Lower leg skin (tissue), 4 donors: ENCODE data around the gene ARHGAP24. TPM values are rescaled to one million over a fixed set of nuclear protein-coding genes. Genes with fewer than 3 reads are reported as not detected.
"Not testable (repeated sequence)": the region's sequence is repeated elsewhere in the genome, so short reads cannot be mapped to it uniquely, and the experiment has no call there.

ENCODE experiments used
- DNase-seq, 2 donors: peaks; one replicate each; pipeline ENCODE4 v3.0.0-alpha.2; 2019; ENCODE audit warnings: low spot score in 2 of 2
- H3K4me3 ChIP-seq: fragments of 200-600 bp; sonication (generic); 2 replicates; pipeline ENCODE4 v1.5.1; 2017; ENCODE audit warnings: mild to moderate bottlenecking, low read depth; ENCODE audit not compliant: poor library complexity, severe bottlenecking
- POLR2A ChIP-seq, 2 donors: fragments of 450-650 bp; IDR thresholded peaks; one replicate each; pipeline ENCODE4 v1.6.1; 2016 to 2017; ENCODE audit warnings: antibody characterized with exemption in 2 of 2, mild to moderate bottlenecking in 1 of 2, moderate library complexity in 1 of 2
- WGBS, 2 donors: methylation state at CpG; one replicate each; pipeline ENCODE4 v1.1.5; 2018; 5-methylcytosine and 5-hydroxymethylcytosine counted together
- intact Hi-C: fragments of 100-400 bp; cut with DNase I; formaldehyde crosslinking; loops from one replicate; pipeline ENCODE4 v1.15.0; 2023; ENCODE audit warnings: low total_unique reads
- total RNA-seq, 4 donors: library from RNA; depleted of rRNA; stranded (reverse); fragments of >200 nt; gene quantifications; one replicate each; pipeline ENCODE4 v1.1.0, GENCODE V29; 2016
- TF ChIP-seq, protein P1 (sequence below), 3 donors: fragments of 450-650 bp; IDR thresholded peaks; one replicate each; pipeline ENCODE4 v1.5.1; 2016; ENCODE audit warnings: antibody characterized with exemption in 3 of 3, mild to moderate bottlenecking in 3 of 3, moderate library complexity in 2 of 3

ARHGAP24 gene
- total RNA-seq, 4 donors from 2014 or later, result 13.1 to 58.4 (median 24.0) TPM

DNA sequence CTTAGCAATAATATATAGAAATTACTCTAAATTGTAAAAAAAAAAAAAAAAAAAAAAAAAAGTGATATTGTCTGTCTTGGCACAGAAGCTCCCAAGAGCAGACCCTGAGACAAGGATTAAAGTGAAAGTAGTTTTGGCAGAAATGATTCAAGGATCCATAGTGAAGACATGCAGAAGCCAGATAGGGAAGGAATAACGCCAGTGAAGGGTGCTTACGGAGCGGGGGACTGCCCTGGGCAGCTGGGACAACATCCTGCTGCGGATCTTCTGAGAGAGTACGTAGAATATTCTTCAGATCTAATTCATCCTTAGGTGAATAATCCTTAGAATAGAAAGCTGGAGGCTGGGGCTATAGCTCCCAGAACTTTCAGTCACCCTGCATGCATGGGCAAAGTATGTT lies 39.8 kb downstream of the ARHGAP24 start:
- 45 to 57% methylated on average over 5 of the region's 5 CpGs for WGBS, 2 donors
- intact Hi-C loops, result no loop called here
- no peak for DNase-seq
- no peak overlapping the region for H3K4me3 ChIP-seq
- no peak for TF ChIP-seq POLR2A (IDR thresholded peaks at IDR 0.05)
- TF ChIP-seq, protein P1, sequence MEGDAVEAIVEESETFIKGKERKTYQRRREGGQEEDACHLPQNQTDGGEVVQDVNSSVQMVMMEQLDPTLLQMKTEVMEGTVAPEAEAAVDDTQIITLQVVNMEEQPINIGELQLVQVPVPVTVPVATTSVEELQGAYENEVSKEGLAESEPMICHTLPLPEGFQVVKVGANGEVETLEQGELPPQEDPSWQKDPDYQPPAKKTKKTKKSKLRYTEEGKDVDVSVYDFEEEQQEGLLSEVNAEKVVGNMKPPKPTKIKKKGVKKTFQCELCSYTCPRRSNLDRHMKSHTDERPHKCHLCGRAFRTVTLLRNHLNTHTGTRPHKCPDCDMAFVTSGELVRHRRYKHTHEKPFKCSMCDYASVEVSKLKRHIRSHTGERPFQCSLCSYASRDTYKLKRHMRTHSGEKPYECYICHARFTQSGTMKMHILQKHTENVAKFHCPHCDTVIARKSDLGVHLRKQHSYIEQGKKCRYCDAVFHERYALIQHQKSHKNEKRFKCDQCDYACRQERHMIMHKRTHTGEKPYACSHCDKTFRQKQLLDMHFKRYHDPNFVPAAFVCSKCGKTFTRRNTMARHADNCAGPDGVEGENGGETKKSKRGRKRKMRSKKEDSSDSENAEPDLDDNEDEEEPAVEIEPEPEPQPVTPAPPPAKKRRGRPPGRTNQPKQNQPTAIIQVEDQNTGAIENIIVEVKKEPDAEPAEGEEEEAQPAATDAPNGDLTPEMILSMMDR (IDR thresholded peaks at IDR 0.05), result no peak

DNA sequence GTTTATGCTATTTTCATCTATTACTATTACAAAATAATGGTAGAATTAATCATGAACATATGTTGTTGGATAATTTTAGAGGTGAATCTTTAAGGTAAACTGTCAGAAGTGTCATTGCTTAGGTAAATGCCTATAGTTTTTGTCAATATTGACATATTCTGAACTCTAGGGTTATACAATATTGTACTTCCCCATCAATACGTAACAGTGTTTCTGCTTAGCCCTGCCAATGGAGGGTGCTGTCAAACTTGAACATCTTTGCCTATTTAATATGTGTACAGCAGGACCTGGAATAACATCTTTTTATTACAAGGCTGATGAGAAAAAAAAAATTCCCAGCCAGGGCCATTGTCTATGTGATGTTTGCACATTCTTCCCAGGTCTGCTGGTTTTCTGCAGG lies 40.8 kb downstream of the ARHGAP24 start:
- no peak overlapping the region for H3K4me3 ChIP-seq
- WGBS, 2 donors, result 34% methylated on average over 1 of the region's 1 CpG
- TF ChIP-seq, protein P1 (IDR thresholded peaks at IDR 0.05), result no peak
- TF ChIP-seq POLR2A (IDR thresholded peaks at IDR 0.05), result no peak
- no peak for DNase-seq
- intact Hi-C loops, result no loop called here

DNA sequence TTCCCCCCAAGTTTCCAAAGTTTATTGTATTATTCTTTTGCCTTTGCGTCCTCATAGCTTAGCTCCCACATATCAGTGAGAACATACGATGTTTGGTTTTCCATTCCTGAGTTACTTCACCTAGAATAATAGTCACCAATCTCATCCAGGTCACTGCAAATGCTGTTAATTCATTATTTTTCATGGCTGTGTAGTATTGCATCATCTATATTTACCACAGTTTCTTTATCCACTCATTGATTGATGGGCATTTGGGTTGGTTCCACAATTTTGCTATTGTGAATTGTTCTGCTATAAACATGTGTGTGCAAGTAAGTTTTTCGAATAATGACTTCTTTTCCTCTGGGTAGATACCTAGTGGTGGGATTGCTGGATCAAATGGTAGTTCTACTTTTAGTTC lies 43.6 kb downstream of the ARHGAP24 start:
- intact Hi-C loops, H3K4me3 ChIP-seq, DNase-seq: not testable (repeated sequence)
- WGBS, 2 donors, result 89 to 91% methylated on average over 3 of the region's 3 CpGs

DNA sequence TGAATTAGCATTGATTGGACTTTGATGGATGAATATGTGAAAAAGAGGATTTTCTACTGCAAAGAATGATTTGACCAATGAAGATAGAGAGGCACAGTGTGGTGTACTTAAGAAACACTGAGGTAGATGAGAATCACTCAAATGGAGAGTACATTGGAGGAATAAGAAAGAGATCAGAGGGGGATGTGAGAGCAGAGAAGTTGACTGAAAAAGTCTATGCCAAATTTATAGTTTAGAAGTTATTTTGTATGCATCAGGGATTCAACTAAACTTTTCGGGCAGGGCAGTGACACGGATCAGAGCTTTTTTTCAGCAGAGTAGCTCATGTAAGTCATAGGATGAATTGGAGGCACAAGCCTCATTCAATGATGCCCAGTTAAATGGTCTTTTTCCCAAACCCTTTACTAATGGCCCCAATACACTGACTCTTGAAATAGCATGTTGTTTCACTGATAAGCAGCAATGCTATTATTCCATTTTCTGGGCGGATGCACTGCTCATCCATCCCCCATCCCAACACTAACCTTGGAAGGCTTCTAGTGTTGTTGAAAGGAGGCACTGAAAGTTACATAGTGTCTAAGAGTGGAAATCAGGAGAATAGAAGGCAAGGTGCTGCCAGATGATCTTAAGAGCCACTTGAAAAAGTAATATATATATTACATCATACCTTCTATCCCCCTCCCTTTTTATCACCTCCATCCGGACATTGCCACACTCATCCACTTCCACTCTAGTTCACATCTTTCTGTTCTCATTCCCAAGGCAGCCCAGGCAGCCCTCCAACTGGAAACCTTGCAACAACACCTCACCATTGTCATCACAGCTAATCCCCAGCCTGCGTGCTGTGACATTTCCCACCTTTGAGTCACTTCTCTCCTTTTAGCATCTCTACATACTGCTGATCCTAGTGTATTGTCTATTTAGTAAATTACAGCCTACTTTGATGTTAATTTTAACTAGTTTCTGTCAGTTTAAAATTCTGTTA lies 46.1 kb downstream of the ARHGAP24 start:
- WGBS, 2 donors, result 93% methylated on average over 5 of the region's 5 CpGs
- DNase-seq, result no peak
- intact Hi-C loops, result no loop called here
- no peak overlapping the region for H3K4me3 ChIP-seq
- no peak for TF ChIP-seq POLR2A (IDR thresholded peaks at IDR 0.05)
- TF ChIP-seq, protein P1 (IDR thresholded peaks at IDR 0.05), result no peak

DNA sequence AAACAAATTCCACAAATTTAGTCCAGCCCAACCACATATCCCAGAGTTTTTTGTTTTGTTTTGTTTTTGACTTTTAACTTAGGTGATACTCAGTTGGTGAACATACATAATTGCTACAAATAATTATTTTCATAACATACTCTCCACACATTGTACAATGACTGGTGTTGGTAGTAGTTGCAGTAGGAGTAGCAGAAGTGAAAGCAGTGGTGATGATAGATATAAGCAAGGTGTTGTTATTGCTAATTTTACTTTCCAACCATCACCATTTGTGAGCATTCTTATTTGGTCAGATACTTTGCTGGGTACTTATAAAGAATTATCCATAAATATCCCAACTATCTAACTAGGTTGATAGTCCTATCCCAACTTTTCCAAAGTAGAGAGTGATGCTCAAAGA lies 47.3 kb downstream of the ARHGAP24 start:
- no peak for TF ChIP-seq POLR2A (IDR thresholded peaks at IDR 0.05)
- TF ChIP-seq, protein P1 (IDR thresholded peaks at IDR 0.05), result no peak
- intact Hi-C loops, result no loop called here
- no peak for DNase-seq
- no peak overlapping the region for H3K4me3 ChIP-seq

DNA sequence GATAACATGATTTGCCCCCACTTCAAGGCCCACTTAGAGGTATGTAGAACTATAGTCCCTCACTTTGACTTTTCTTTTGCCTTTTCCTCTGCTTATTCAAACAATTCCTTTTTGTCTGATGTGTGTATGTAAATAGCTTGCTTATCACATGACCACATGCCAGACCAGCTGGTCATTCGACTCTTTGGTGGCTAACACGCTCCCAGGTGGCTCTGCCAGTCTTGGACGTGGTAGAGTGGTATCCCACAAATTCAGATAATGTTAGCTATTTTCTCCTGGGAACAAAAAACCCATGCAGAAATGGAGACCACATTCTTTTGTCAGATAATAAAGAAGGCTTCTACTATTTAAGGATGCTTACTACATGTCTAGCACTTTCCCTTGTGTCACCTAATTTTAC lies 47.9 kb downstream of the ARHGAP24 start:
- no peak for DNase-seq
- TF ChIP-seq, protein P1 (IDR thresholded peaks at IDR 0.05), result no peak
- TF ChIP-seq POLR2A (IDR thresholded peaks at IDR 0.05), result no peak
- intact Hi-C loops, result no loop called here
- WGBS, 2 donors, result 91 to 95% methylated on average over 3 of the region's 3 CpGs
- no peak overlapping the region for H3K4me3 ChIP-seq
